Testis (tissue), 3 donors: ENCODE data around the gene VWA7. TPM values are rescaled to one million over a fixed set of nuclear protein-coding genes. Genes with fewer than 3 reads are reported as not detected.
A peak's percentile ranks its signal among the peaks of the same experiment; 100 is the strongest.

ENCODE experiments used
- DNase-seq: peaks from one replicate; pipeline ENCODE4 v3.0.0-alpha.2; 2019
- H3K27ac ChIP-seq, 2 donors: fragments of 200-600 bp; sonication (generic); one replicate each; pipeline ENCODE4 v1.5.1; 2019
- H3K27me3 ChIP-seq: fragments of 200-600 bp; sonication (generic); one replicate; pipeline ENCODE4 v1.5.1; 2019
- H3K36me3 ChIP-seq: fragments of 200-600 bp; sonication (generic); one replicate; pipeline ENCODE4 v1.5.1; 2017; ENCODE audit warnings: low read depth; ENCODE audit errors: missing control alignments
- H3K4me1 ChIP-seq: fragments of 200-600 bp; sonication (generic); one replicate; pipeline ENCODE4 v1.5.1; 2019
- H3K4me3 ChIP-seq, 2 donors: fragments of 200-600 bp; sonication (generic); one replicate each; pipeline ENCODE4 v1.5.1; 2017 to 2019
- H3K9me3 ChIP-seq: fragments of 200-600 bp; sonication (generic); one replicate; pipeline ENCODE4 v1.5.1; 2017
- CTCF ChIP-seq, 3 experiments: fragments of 450-650 bp in 2 of 3; fragments of 200-600 bp in 1 of 3; sonication (generic) in 1 of 3; IDR thresholded peaks; one replicate each; pipeline ENCODE4 v1.5.1; 2016 to 2019; ENCODE audit warnings: antibody characterized with exemption in 3 of 3, mild to moderate bottlenecking in 2 of 3, moderate library complexity in 1 of 3
- POLR2A ChIP-seq: fragments of 450-650 bp; IDR thresholded peaks from one replicate; pipeline ENCODE4 v1.6.1; 2017; ENCODE audit warnings: antibody characterized with exemption, mild to moderate bottlenecking, moderate library complexity
- WGBS, 2 donors: methylation state at CpG; one replicate each; pipeline ENCODE4 v1.1.5; 2018; 5-methylcytosine and 5-hydroxymethylcytosine counted together
- intact Hi-C: fragments of 100-400 bp; cut with DNase I; formaldehyde crosslinking; loops from one replicate; pipeline ENCODE4 v1.15.1; 2023; ENCODE audit warnings: low total_unique reads
- polyA plus RNA-seq: library from polyadenylated mRNA; stranded (reverse); fragments of 350-450 nt; fragmentation: Illumina TruSeq; extraction: RNeasy Lipid Tissue Mini Kit (QIAGEN cat#74804); gene quantifications from one replicate; pipeline ENCODE4 v1.2.3, GENCODE V29; 2014; ENCODE audit warnings: low read depth, low replicate concordance; ENCODE audit not compliant: insufficient read depth
- total RNA-seq, 2 donors: library from RNA; depleted of rRNA; stranded (reverse); fragments of >200 nt; gene quantifications; one replicate each; pipeline ENCODE4 v1.2.3, GENCODE V29; 2016

The VWA7 gene
- total and polyA plus RNA-seq, 3 donors from 2014 or later = 2.7 to 6.3 (median 3.1) TPM

- Histone ChIP-seq H3K27me3 (no peaks in the 10 kb centered on the region), H3K4me1 (peaks cover 6% of the 10 kb centered on the region), H3K27ac (peak within 1 kb of the TSS; percentile 94 to 96), H3K9me3 (no peaks in the 10 kb centered on the region), H3K4me3 (peak within 1 kb of the TSS; percentile 66 to 85), H3K36me3 (no peaks in the 10 kb centered on the region)
- TF ChIP-seq CTCF (IDR thresholded peaks at IDR 0.05) (peak in 1 of 3 experiments; percentile 53), POLR2A (no peak)
- no peak for DNase-seq
- intact Hi-C loops = no loop called here
- 10 to 13% methylated on average over 33 to 36 of the region's 36 CpGs for WGBS, 2 donors
These were observed 48.2 kb downstream of the VWA7 start, which contains the start of gene DDAH2 for GRCh38 chr6:31728767-31729514. TSS of gene DDAH2 (minus strand) at chr6:31729299. CDS start at chr6:31729161, 138 bp downstream.

GRCh38 chr6:31727717-31728671 lies 49.1 kb downstream of the VWA7 start:
- H3K4me3 ChIP-seq = peak overlapping the region; percentile 66 to 85
- intact Hi-C loops = no loop called here
- peaks cover 6% of the 10 kb centered on the region for H3K4me1 ChIP-seq
- peak overlapping the region; percentile 94 to 96 for H3K27ac ChIP-seq
- TF ChIP-seq POLR2A (no peak), CTCF (IDR thresholded peaks at IDR 0.05) (no peak)
- H3K9me3 ChIP-seq = no peaks in the 10 kb centered on the region
- no peaks in the 10 kb centered on the region for H3K27me3 ChIP-seq
- 54 to 59% methylated on average over 39 to 40 of the region's 41 CpGs for WGBS, 2 donors
- no peak for DNase-seq
- no peaks in the 10 kb centered on the region for H3K36me3 ChIP-seq

- WGBS, 2 donors = 72 to 79% methylated on average over 7 of the region's 7 CpGs
- Histone ChIP-seq H3K36me3 (no peaks in the 10 kb centered on the region), H3K27ac (peak overlapping the region in 1 of 2 donors; percentile 96), H3K4me3 (no peak overlapping the region), H3K9me3 (no peaks in the 10 kb centered on the region), H3K4me1 (peaks cover 6% of the 10 kb centered on the region), H3K27me3 (no peaks in the 10 kb centered on the region)
- no peak for DNase-seq
- intact Hi-C loops = no loop called here
- TF ChIP-seq POLR2A (no peak), CTCF (IDR thresholded peaks at IDR 0.05) (no peak)
These were observed 50.0 kb downstream of the VWA7 start for GRCh38 chr6:31727034-31727716.

- intact Hi-C loops = no loop called here
- WGBS, 2 donors = 81% methylated on average over 12 of the region's 12 CpGs
These were observed 51.4 kb downstream of the VWA7 start for GRCh38 chr6:31725502-31726350.

More at GRCh38 chr6:31725502-31726350, 51.4 kb downstream of the VWA7 start:
- no peak overlapping the region for H3K27ac ChIP-seq
- no peaks in the 10 kb centered on the region for H3K27me3 ChIP-seq
- no peaks in the 10 kb centered on the region for H3K36me3 ChIP-seq
- H3K4me3 ChIP-seq = no peak overlapping the region
- H3K9me3 ChIP-seq = no peaks in the 10 kb centered on the region
- no peak for TF ChIP-seq POLR2A
- TF ChIP-seq CTCF (IDR thresholded peaks at IDR 0.05) = no peak
- peak; percentile 47 for DNase-seq
- peaks cover 6% of the 10 kb centered on the region for H3K4me1 ChIP-seq
